Keratinocyte (primary cell): ENCODE measurements around the gene PLA2R1.
A peak's percentile ranks its signal among the peaks of the same experiment; 100 is the strongest.

Experiments
- CTCF ChIP-seq, 3 experiments: IDR thresholded peaks in 1 of 3; conservative IDR thresholded peaks in 1 of 3; optimal IDR thresholded peaks in 1 of 3; 2 replicates in 2 of 3; 3 replicates in 1 of 3; pipeline versions ENCODE3 to v1.5.1; 2011; ENCODE audit warnings: low read length in 3 of 3, mild to moderate bottlenecking in 3 of 3, moderate library complexity in 2 of 3, control low read depth in 1 of 3, inconsistent platforms in 1 of 3; ENCODE audit not compliant: insufficient read depth in 2 of 3; ENCODE audit errors: extremely low read depth in 1 of 3
- EZH2 ChIP-seq: IDR thresholded peaks from one replicate; pipeline ENCODE4 v1.6.1; 2012; ENCODE audit warnings: inconsistent platforms, mild to moderate bottlenecking, low read length, moderate library complexity

GRCh38 chr2:159939946-159940345, 122.5 kb downstream of the PLA2R1 start:
- peak in 1 of 3 experiments; percentile 18 for TF ChIP-seq CTCF (optimal IDR thresholded peaks at IDR 0.05 in 1 of 3, IDR thresholded peaks at IDR 0.05 in 1 of 3, conservative IDR thresholded peaks at IDR 0.05 in 1 of 3; ENCODE audit: extremely low read depth in 1 of 3, insufficient read depth in 2 of 3, low read length in 3 of 3)
- no peak for TF ChIP-seq EZH2
